ENCODE data around the gene MMEL1.
"Not testable (repeated sequence)": the region's sequence is repeated elsewhere in the genome, so short reads cannot be mapped to it uniquely, and the experiment has no call there.

DNA sequence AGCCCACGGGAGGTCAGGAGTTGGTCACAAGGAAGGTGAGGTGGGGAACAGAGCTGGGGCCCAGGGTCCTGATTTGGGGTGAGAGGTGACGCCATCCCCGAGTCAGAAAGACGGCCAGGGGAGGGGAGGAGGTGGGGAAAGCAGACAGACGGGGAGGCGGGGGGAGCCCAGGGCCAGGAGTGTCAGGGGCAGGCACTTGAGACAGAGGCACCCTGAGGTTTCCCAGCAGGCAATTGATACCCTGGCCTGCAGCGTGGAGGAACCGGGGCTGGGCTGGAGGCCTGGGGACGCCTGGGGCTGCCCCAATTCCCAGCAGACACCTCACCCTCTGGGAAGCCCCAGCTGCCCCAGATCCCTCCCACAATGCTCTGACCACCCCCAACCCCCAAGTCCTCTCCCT, 79.7 kb downstream of the MMEL1 start:
- TF ChIP-seq, protein P1, sequence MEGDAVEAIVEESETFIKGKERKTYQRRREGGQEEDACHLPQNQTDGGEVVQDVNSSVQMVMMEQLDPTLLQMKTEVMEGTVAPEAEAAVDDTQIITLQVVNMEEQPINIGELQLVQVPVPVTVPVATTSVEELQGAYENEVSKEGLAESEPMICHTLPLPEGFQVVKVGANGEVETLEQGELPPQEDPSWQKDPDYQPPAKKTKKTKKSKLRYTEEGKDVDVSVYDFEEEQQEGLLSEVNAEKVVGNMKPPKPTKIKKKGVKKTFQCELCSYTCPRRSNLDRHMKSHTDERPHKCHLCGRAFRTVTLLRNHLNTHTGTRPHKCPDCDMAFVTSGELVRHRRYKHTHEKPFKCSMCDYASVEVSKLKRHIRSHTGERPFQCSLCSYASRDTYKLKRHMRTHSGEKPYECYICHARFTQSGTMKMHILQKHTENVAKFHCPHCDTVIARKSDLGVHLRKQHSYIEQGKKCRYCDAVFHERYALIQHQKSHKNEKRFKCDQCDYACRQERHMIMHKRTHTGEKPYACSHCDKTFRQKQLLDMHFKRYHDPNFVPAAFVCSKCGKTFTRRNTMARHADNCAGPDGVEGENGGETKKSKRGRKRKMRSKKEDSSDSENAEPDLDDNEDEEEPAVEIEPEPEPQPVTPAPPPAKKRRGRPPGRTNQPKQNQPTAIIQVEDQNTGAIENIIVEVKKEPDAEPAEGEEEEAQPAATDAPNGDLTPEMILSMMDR (IDR thresholded peaks at IDR 0.05), result not testable (repeated sequence)
- not testable (repeated sequence) for TF ChIP-seq SIN3A (IDR thresholded peaks at IDR 0.05; ENCODE audit: borderline replicate concordance, insufficient read depth, low read depth, low read length)

Measured in Panc1 (cell line).